Neural progenitor cell (in vitro differentiated cells): ENCODE data around the gene SLC37A4.

Experiments
- EZH2 ChIP-seq: fragments of 200-600 bp; sonication (generic); IDR thresholded peaks from 2 replicates; pipeline ENCODE4 v1.6.1; 2017; ENCODE audit warnings: antibody characterized with exemption, mild to moderate bottlenecking, moderate library complexity
- TF ChIP-seq, protein P1 (sequence below): fragments of 200-600 bp; sonication (generic); IDR thresholded peaks from 2 replicates; pipeline ENCODE4 v1.5.1; 2017; ENCODE audit warnings: antibody characterized with exemption, mild to moderate bottlenecking

DNA sequence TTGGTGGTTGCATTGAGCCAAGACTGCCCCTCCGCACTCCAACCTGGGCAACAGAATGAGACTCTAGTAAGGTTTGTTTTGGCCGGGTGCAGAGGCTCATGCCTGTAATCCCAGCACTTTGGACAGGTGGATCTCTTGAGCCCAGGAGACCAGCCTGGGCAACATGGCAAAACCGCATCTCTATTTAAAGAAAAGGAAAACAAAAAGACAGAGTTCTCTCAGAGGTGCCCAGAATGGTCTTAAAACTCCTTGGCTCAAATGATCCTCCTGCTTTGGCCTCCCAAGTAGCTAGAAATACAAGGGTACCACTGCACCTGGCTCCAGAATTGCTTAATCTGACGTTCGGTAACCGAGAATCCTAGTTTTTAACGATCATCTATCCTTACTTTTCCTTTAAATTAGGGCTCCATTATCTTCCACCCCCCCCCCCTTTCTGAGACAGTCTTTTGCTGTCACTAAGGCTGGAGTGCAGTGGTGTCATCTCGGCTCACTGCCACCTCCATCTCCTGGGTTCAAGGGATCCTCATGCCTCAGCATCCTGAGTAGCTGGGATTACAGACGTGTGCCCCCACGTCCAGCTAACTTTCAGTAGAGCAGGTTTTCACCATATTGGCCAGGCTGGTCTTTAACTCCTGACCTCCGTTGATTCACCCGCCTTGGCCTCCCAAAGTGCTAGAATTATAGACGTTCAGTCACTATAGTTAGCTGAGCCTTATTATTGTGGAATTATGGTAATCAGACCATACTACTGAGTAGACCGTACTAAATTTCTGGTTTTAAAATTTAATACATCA lies 14.3 kb downstream of the SLC37A4 start:
- TF ChIP-seq EZH2: no peak
- TF ChIP-seq, protein P1, sequence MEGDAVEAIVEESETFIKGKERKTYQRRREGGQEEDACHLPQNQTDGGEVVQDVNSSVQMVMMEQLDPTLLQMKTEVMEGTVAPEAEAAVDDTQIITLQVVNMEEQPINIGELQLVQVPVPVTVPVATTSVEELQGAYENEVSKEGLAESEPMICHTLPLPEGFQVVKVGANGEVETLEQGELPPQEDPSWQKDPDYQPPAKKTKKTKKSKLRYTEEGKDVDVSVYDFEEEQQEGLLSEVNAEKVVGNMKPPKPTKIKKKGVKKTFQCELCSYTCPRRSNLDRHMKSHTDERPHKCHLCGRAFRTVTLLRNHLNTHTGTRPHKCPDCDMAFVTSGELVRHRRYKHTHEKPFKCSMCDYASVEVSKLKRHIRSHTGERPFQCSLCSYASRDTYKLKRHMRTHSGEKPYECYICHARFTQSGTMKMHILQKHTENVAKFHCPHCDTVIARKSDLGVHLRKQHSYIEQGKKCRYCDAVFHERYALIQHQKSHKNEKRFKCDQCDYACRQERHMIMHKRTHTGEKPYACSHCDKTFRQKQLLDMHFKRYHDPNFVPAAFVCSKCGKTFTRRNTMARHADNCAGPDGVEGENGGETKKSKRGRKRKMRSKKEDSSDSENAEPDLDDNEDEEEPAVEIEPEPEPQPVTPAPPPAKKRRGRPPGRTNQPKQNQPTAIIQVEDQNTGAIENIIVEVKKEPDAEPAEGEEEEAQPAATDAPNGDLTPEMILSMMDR: no peak
